ENCODE data around the gene SUDS3.
"Not testable (repeated sequence)": the region's sequence is repeated elsewhere in the genome, so short reads cannot be mapped to it uniquely, and the experiment has no call there.

The SUDS3 gene

DNA sequence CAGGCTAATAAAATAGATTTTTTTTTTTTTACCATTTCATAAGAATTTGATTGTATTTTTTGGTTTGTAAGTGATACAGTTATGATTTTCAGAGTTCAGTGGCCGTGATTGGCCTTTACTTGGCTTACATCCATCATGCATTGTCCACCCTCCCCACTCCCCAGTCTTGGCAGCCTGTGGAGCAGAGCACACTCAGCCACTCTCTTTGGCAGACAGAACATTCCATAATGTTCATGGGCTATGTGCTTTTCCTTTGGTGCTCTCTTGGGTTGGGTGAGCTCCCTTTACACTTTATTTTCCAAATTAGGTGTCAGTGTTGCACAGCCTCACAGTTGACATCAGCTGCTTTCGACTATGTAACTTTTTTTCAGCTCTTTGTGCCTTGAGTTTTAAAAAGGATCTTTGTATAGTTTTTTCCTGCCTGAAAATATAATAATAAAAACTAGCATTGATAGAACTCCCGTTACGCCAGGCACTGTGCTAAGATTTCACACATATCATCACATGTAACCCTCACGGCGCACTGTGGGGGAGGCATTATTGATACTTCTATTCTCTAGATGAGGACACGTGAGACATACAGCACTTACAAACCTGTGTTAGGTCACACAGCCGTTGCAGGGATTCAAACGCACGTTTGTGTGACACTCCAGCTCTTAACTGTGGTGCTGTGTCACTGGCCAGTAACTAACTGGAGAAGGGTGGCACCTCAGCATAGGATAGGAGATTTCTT, 21.5 kb downstream of the SUDS3 start:
- WGBS (ENCODE audit: insufficient coverage, insufficient read length), result no CpG with 5 or more reads among the region's 10 CpGs
- Histone ChIP-seq H3K27me3 (ENCODE audit: control insufficient read depth, insufficient read depth, low read length) (no peaks in the 10 kb centered on the region), H3K4me3 (ENCODE audit: low read length) (no peak overlapping the region), H3K36me3 (ENCODE audit: control insufficient read depth, insufficient read depth, low read length) (peaks cover 7% of the 10 kb centered on the region), H3K9me3 (ENCODE audit: control insufficient read depth, insufficient read depth, low read length) (no peaks in the 10 kb centered on the region), H3K4me1 (ENCODE audit: control insufficient read depth, insufficient read depth, low read length) (no peaks in the 10 kb centered on the region), H3K27ac (ENCODE audit: low read length) (no peak overlapping the region)
- no peak for DNase-seq (ENCODE audit: low read depth, low spot score)

DNA sequence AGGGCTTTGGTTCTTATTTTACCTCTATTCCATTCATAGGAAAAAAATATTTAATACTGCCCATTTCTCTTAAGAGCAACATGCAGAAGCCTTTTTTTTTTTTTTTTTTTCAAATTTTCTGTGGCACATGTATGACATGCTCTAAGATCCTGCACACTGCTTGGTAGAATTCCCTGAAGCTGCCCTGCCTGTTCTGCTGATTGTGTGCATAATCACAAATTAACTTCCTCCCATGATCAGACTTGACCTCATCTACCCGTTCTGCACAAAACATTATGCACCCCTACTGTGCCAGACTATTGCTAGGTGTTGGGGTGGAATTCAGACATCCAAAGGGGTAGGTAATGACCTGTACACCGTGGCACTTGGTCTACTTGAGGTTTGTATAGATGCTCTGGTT, 22.2 kb downstream of the SUDS3 start:
- H3K27me3 ChIP-seq (ENCODE audit: control insufficient read depth, insufficient read depth, low read length), result no peaks in the 10 kb centered on the region
- H3K36me3 ChIP-seq (ENCODE audit: control insufficient read depth, insufficient read depth, low read length), result peaks cover 9% of the 10 kb centered on the region
- no CpG with 5 or more reads among the region's 2 CpGs for WGBS (ENCODE audit: insufficient coverage, insufficient read length)
- no peak overlapping the region for H3K4me3 ChIP-seq (ENCODE audit: low read length)
- H3K27ac ChIP-seq (ENCODE audit: low read length), result no peak overlapping the region
- no peaks in the 10 kb centered on the region for H3K4me1 ChIP-seq (ENCODE audit: control insufficient read depth, insufficient read depth, low read length)
- DNase-seq (ENCODE audit: low read depth, low spot score), result no peak
- no peaks in the 10 kb centered on the region for H3K9me3 ChIP-seq (ENCODE audit: control insufficient read depth, insufficient read depth, low read length)

DNA sequence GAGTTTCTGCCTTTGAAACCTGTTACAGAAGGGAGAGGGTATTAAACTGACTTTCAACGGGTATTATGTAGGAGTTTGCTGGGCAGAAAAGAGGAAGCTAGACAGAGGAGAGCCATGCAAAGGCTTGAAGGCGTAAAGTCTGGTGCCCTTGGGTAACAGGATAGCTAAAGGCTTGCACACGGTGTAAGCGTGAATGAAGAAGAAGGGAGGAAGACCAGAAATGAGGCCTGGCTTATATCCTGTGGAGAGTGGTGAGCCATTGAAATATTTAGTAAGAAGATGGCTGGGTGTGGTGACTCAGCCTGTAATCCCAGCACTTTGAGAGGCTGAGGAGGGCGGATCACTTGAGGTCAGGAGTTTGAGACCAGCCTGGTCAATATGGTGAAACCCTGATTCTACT, 22.6 kb downstream of the SUDS3 start:
- H3K4me1 ChIP-seq (ENCODE audit: control insufficient read depth, insufficient read depth, low read length), result no peaks in the 10 kb centered on the region
- no peak for DNase-seq (ENCODE audit: low read depth, low spot score)
- no peak overlapping the region for H3K4me3 ChIP-seq (ENCODE audit: low read length)
- no peak overlapping the region for H3K27ac ChIP-seq (ENCODE audit: low read length)
- no peaks in the 10 kb centered on the region for H3K9me3 ChIP-seq (ENCODE audit: control insufficient read depth, insufficient read depth, low read length)
- no peaks in the 10 kb centered on the region for H3K27me3 ChIP-seq (ENCODE audit: control insufficient read depth, insufficient read depth, low read length)
- no CpG with 5 or more reads among the region's 5 CpGs for WGBS (ENCODE audit: insufficient coverage, insufficient read length)
- peaks cover 9% of the 10 kb centered on the region for H3K36me3 ChIP-seq (ENCODE audit: control insufficient read depth, insufficient read depth, low read length)

DNA sequence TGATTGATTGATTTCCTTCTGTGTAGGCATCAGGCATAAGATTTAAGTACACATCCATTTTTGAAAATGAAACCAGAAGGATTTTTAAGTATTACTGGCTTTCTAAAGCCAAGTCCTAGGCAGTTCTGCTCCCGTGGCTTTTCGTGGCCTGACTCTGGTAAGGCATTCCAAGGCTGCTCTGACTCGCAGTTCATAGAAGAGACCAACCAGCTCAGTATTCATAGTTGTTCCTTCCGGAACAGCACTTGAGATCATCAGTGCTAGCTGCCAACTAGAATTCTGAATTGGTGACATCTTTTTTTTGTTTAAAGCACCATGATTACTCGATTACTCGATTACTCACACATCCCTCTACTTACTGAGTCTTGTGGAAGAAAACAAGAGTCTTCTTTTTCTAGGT, 25.9 kb downstream of the SUDS3 start:
- no peak for DNase-seq (ENCODE audit: low read depth, low spot score)
- H3K36me3 ChIP-seq (ENCODE audit: control insufficient read depth, insufficient read depth, low read length), result peaks cover 12% of the 10 kb centered on the region

DNA sequence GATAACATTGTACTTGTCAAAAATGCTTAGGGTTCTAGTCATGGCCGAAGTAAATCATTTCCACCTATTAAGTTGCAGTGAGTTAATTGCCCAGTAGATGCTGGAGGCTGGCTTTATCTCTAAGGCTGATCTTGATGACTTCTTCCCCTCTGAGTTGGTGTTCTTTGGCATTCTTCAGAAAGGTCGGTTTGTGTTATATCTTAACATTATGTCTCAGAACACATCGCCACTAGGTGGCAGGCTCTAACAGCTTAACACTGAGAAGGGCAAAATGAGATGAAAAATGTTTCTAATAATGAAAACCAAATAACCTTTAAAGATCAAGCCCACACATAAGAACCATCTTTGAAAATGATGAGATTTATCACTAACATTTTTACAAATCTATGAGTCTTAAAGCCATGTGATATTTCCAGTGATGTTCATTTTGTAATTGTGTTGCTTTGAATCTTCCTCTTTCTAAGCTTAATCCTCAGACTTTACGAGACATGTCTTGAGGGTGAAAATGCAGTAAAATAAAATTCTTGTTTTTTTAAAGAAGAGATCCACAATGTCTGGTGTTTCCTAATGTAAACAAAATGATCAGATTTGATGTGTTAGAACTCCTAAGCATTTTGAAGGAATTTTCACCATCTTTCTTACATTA, 28.6 kb downstream of the SUDS3 start:
- no CpG with 5 or more reads among the region's 4 CpGs for WGBS (ENCODE audit: insufficient coverage, insufficient read length)

More for the DNA sequence above, 25.9 kb downstream of the SUDS3 start:
- no peak overlapping the region for H3K4me3 ChIP-seq (ENCODE audit: low read length)
- H3K9me3 ChIP-seq (ENCODE audit: control insufficient read depth, insufficient read depth, low read length), result no peaks in the 10 kb centered on the region
- no CpG with 5 or more reads among the region's 6 CpGs for WGBS (ENCODE audit: insufficient coverage, insufficient read length)
- H3K4me1 ChIP-seq (ENCODE audit: control insufficient read depth, insufficient read depth, low read length), result no peaks in the 10 kb centered on the region
- no peak overlapping the region for H3K27ac ChIP-seq (ENCODE audit: low read length)
- H3K27me3 ChIP-seq (ENCODE audit: control insufficient read depth, insufficient read depth, low read length), result no peaks in the 10 kb centered on the region

DNA sequence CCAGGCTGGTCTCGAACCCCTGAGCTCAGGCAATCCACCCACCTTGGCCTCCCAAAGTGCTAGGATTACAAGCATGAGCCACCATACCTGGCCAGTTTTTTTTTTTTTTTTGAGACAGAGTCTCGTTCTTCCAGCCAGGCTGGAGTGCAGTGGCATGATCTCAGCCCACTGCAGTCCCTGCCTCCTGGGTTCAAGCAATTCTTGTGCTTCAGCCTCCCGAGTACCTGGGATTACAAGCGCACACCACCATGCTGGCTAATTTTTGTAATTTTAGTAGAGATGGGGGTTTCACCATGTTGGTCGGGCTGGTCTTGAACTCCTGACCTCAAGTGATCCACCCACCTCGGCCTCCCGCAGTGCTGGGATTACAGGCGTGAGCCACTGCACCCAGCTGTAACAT, 31.9 kb downstream of the SUDS3 start:
- DNase-seq (ENCODE audit: low read depth, low spot score); H3K9me3 ChIP-seq (ENCODE audit: control insufficient read depth, insufficient read depth, low read length); H3K27ac ChIP-seq (ENCODE audit: low read length); H3K36me3 ChIP-seq (ENCODE audit: control insufficient read depth, insufficient read depth, low read length); H3K4me1 ChIP-seq (ENCODE audit: control insufficient read depth, insufficient read depth, low read length); H3K27me3 ChIP-seq (ENCODE audit: control insufficient read depth, insufficient read depth, low read length); H3K4me3 ChIP-seq (ENCODE audit: low read length): not testable (repeated sequence)
- no CpG with 5 or more reads among the region's 8 CpGs for WGBS (ENCODE audit: insufficient coverage, insufficient read length)

More for the DNA sequence above, 28.6 kb downstream of the SUDS3 start:
- Histone ChIP-seq H3K4me1 (ENCODE audit: control insufficient read depth, insufficient read depth, low read length) (no peaks in the 10 kb centered on the region), H3K27me3 (ENCODE audit: control insufficient read depth, insufficient read depth, low read length) (no peaks in the 10 kb centered on the region), H3K27ac (ENCODE audit: low read length) (no peak overlapping the region), H3K4me3 (ENCODE audit: low read length) (no peak overlapping the region), H3K9me3 (ENCODE audit: control insufficient read depth, insufficient read depth, low read length) (no peaks in the 10 kb centered on the region), H3K36me3 (ENCODE audit: control insufficient read depth, insufficient read depth, low read length) (peaks cover 6% of the 10 kb centered on the region; the same call in 1 of the 2 replicates)
- DNase-seq (ENCODE audit: low read depth, low spot score), result peak; percentile 25

DNA sequence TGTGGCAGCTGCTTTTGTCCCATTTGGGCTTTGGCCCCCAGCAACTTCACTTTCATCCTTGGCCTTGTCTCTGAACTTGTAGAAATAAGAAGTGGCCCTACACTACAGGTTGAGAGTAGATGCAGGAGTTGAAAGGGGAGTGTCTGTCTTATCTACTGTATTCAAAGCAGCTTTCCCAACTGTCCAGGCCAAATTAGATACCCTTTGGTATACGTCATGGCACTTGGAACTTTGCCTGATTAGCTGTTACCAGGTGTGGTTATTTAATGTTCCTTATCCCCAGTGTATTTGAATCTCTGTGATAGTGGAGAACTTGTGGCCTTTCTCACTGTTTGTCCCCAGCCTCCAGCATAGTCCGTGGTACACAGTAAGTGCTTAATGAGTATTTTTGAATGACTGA, 33.5 kb downstream of the SUDS3 start:
- WGBS (ENCODE audit: insufficient coverage, insufficient read length), result no CpG with 5 or more reads among the region's 2 CpGs
- peaks cover 16% of the 10 kb centered on the region; the same call in 1 of the 2 replicates for H3K36me3 ChIP-seq (ENCODE audit: control insufficient read depth, insufficient read depth, low read length)
- H3K9me3 ChIP-seq (ENCODE audit: control insufficient read depth, insufficient read depth, low read length), result no peaks in the 10 kb centered on the region
- H3K4me3 ChIP-seq (ENCODE audit: low read length), result no peak overlapping the region
- no peaks in the 10 kb centered on the region for H3K4me1 ChIP-seq (ENCODE audit: control insufficient read depth, insufficient read depth, low read length)
- DNase-seq (ENCODE audit: low read depth, low spot score), result no peak
- no peak overlapping the region for H3K27ac ChIP-seq (ENCODE audit: low read length)
- H3K27me3 ChIP-seq (ENCODE audit: control insufficient read depth, insufficient read depth, low read length), result no peaks in the 10 kb centered on the region

DNA sequence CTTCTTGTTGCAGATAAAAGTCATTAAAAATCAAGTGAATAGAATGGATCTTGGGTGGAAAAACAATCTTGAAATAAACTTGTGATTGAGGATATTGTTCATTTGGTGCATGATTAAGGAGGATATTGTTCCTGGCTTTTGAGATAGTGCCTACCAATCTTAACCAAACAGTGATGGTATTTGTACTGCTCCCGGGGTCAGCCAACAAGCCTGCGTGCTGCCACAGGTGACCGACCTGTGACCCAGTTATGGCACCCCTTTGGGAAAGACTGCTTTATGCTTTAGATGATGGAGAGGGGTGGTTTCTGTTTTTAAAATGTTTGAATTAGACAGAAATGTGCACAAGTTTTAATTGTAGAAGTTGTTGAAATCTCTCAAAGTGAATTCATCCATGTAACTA, 41.6 kb downstream of the SUDS3 start:
- H3K27ac ChIP-seq (ENCODE audit: low read length), result no peak overlapping the region
- no peak for DNase-seq (ENCODE audit: low read depth, low spot score)
- no CpG with 5 or more reads among the region's 3 CpGs for WGBS (ENCODE audit: insufficient coverage, insufficient read length)

DNA sequence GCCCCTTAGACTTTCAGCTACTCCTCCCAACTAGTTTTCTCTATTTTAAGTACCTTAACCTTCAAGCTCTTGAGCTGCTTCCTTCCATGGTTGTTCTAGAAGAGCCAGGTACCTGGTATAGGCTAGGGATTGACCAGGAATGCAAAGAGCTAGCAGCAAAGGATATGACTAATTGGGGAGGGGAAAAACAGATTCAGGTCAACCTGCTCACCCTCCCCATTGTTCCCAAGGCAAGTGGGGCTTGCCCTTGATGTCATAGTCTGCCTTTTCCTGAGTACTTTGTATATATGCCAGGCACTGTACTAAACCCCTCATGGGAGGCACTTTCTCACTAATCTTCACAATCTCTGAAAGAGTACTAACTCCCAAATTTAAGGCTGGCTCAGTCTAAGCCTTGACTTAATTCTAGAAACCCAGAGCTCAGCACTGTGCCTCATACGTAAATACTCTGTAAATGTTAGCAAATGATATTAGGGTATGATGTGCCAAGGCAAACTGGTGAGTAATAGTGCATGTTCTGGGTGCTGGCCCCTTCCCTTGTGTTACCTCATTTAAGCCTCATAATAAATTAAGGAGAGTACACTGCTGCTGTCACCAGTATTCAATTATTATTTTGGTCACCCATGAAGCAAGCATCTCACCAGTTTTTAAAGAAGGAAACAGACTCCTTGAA, 42.2 kb downstream of the SUDS3 start:
- H3K4me3 ChIP-seq (ENCODE audit: low read length), result no peak overlapping the region
- DNase-seq (ENCODE audit: low read depth, low spot score), result no peak
- no CpG with 5 or more reads among the region's 1 CpG for WGBS (ENCODE audit: insufficient coverage, insufficient read length)
- H3K36me3 ChIP-seq (ENCODE audit: control insufficient read depth, insufficient read depth, low read length), result peaks cover 12% of the 10 kb centered on the region; the same call in 1 of the 2 replicates
- no peaks in the 10 kb centered on the region; the same call in 1 of the 2 replicates for H3K9me3 ChIP-seq (ENCODE audit: control insufficient read depth, insufficient read depth, low read length)
- H3K27ac ChIP-seq (ENCODE audit: low read length), result no peak overlapping the region
- H3K4me1 ChIP-seq (ENCODE audit: control insufficient read depth, insufficient read depth, low read length), result no peaks in the 10 kb centered on the region
- no peaks in the 10 kb centered on the region for H3K27me3 ChIP-seq (ENCODE audit: control insufficient read depth, insufficient read depth, low read length)

More for the DNA sequence above, 41.6 kb downstream of the SUDS3 start:
- peaks cover 15% of the 10 kb centered on the region; the same call in 1 of the 2 replicates for H3K36me3 ChIP-seq (ENCODE audit: control insufficient read depth, insufficient read depth, low read length)
- no peaks in the 10 kb centered on the region; the same call in 1 of the 2 replicates for H3K9me3 ChIP-seq (ENCODE audit: control insufficient read depth, insufficient read depth, low read length)
- H3K27me3 ChIP-seq (ENCODE audit: control insufficient read depth, insufficient read depth, low read length), result no peaks in the 10 kb centered on the region
- no peak overlapping the region for H3K4me3 ChIP-seq (ENCODE audit: low read length)
- no peaks in the 10 kb centered on the region for H3K4me1 ChIP-seq (ENCODE audit: control insufficient read depth, insufficient read depth, low read length)

DNA sequence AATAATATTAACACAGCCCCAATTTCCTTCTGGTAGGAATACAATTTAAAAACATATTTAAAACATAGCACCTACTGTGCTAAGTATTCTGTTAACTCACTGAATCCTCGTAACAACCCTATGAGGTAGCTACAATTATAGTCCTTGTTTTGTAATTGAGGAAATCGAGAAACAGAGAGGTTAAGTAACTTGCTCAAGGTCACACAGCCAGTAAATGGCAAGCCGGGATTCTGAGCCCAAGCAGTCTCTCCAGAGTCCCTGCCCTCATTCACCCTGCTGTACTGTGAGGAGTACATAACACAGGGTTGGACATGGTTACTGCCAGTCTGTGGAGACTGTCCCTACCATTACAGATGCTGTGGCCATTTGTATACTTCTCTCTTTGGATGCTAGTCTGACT, 44.3 kb downstream of the SUDS3 start:
- DNase-seq (ENCODE audit: low read depth, low spot score), result no peak
- Histone ChIP-seq H3K27ac (ENCODE audit: low read length) (no peak overlapping the region), H3K9me3 (ENCODE audit: control insufficient read depth, insufficient read depth, low read length) (no peaks in the 10 kb centered on the region; the same call in 1 of the 2 replicates), H3K36me3 (ENCODE audit: control insufficient read depth, insufficient read depth, low read length) (peaks cover 6% of the 10 kb centered on the region; the same call in 1 of the 2 replicates), H3K27me3 (ENCODE audit: control insufficient read depth, insufficient read depth, low read length) (no peaks in the 10 kb centered on the region), H3K4me1 (ENCODE audit: control insufficient read depth, insufficient read depth, low read length) (no peaks in the 10 kb centered on the region), H3K4me3 (ENCODE audit: low read length) (no peak overlapping the region)
- no CpG with 5 or more reads among the region's 3 CpGs for WGBS (ENCODE audit: insufficient coverage, insufficient read length)

Measured in iPS DF 6.9 (cell line).